HG02973 (cell line): ENCODE measurements around the gene PRRC2A.
A peak's percentile ranks its signal among the peaks of the same experiment; 100 is the strongest.

Source experiments
- ATAC-seq: cut with Tn5 transposase; IDR thresholded peaks from one replicate; pipeline ENCODE4 v1.9.1; 2021; ENCODE audit warnings: moderate library complexity; ENCODE audit not compliant: unreplicated experiment

The PRRC2A gene

DNA sequence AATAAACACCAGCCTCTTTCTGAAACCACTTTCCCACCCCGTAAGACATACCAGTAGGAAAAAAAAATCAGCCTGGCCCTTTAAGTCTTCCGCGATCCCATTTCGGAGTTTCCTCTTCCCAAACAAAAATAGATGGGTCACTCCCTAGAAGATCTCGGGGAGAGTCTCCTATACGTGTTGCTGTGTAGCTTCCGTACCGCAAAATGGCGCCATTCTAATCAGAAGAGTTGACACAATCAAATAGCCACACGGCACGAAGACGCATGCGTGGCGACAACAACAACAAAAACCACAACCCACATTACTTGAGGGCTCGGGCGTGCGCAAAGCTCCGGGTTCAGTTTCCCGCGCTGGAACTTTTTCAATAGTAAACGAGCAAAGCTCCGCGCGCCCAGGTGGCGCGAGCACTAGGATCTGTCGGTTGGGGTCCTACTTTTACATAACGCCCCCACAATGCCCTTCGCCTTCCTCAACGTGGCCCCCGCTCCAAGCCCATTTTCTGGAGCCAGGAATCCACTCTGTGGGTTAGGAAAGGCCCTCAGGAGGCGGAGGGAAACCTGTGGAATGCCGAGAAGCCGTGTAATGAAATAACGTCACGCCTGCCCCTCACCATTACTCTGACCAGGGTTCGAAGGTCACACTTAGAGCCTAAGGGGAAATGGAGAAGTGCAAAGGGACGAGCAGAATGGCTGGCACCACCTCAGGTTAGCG, 44.4 kb downstream of the PRRC2A start, which contains the start of gene GPANK1:
TSS of gene GPANK1 (minus strand) at position 208 of the 711 bp plus-strand sequence. CDS start 519 bp downstream, outside the sequence.
- ATAC-seq = peak; percentile 29

DNA sequence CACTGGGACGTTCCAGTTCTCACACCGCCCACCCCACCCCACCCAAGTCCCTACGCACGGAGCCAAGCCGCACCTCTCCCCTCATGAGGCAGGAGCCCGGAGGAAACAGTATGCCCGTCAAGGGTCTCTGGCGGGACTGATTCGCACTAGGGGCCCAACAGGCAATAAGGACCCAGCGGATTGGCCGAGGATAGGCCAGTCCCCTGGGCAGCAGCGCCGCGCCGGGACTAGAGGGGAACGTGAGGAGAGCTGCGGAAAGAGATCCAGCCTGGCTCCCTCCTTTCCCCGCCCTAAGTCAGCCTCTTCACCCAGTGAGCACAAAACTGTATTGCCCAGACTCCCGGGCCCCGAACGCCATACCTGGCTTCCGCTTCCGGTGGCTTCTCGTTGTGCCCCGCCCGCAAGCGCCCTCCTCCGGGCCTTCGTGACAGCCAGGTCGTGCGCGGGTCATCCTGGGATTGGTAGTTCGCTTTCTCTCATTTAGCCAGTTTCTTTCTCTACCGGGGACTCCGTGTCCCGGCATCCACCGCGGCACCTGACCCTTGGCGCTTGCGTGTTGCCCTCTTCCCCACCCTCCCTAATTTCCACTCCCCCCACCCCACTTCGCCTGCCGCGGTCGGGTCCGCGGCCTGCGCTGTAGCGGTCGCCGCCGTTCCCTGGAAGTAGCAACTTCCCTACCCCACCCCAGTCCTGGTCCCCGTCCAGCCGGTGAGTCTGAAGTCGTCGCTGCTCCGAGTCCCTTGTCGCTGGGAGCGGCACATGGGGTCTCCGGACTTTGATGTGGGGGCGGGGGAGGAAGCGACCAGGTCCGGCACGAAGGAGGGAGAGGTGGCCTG, 45.2 kb downstream of the PRRC2A start, which contains the start of gene CSNK2B:
TSS of gene CSNK2B (plus strand) at position 580 of the 836 bp plus-strand sequence. CDS start 752 bp downstream, outside the sequence.
- ATAC-seq = peak; percentile 73

DNA sequence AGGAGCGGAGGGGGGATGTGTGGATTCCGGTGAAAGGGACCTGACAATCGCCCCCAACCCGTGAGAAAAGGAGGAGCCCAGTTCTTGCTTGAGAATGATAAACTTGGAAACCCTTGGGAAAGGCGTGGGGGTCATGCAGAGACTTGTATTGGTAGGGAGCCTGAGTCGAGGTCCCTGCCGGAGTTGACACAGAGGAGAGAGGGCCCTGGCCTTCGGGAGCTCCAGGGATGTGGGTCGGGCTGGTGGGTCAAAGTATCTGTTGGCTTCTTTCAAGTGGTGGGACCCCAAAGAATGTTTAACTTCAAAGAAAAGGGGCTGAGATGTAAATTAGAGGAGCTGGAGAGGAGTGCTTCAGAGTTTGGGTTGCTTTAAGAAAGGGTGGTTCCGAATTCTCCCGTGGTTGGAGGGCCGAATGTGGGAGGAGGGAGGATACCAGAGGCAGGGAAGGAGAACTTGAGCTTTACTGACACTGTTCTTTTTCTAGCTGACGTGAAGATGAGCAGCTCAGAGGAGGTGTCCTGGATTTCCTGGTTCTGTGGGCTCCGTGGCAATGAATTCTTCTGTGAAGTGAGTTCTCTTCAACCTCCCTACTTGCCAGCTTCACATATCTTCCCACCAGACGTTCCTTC, 45.9 kb downstream of the PRRC2A start:
- ATAC-seq = no peak

DNA sequence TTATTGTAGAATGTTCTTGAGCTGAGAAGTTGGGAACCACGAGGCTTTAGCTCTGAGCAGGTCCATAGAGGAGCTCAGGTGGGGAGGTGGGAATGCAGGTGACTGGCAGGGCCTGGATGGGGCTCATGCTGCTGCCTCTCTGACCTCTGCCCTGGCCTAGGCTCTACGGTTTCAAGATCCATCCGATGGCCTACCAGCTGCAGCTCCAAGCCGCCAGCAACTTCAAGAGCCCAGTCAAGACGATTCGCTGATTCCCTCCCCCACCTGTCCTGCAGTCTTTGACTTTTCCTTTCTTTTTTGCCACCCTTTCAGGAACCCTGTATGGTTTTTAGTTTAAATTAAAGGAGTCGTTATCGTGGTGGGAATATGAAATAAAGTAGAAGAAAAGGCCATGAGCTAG, 49.2 kb downstream of the PRRC2A start, which contains the start of gene LY6G5B:
TSS of gene LY6G5B (plus strand) at position 301 of the 400 bp plus-strand sequence. CDS start 975 bp downstream, outside the sequence.
- ATAC-seq = no peak

DNA sequence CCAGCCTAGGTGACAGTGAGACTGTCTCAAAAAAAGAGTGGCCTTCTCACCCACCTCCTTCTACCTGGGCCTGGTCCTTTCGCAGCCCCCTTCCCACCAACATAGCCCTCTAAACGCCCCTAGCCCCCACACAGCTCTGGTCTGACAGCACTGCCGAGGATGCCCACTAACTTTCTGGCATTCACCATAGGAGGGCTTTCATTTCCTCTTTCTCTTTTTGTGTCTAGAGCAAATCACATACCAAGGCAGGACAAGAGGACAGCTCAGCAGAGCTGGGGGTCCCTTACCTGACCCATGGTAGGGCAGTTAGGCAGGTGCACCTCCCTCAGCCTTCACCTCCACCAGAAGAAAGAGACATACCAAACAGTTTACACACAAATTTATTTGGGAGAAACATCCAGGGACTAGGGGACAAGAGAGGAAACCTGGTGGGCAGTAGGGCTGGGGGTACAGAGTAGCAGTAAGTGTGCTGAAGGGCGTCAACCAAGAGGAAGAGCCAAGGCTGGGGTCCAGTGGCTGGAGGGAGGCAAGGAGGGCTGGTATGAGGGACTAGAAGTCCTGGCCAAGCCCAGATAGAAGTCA, 55.9 kb downstream of the PRRC2A start:
- no peak for ATAC-seq

DNA sequence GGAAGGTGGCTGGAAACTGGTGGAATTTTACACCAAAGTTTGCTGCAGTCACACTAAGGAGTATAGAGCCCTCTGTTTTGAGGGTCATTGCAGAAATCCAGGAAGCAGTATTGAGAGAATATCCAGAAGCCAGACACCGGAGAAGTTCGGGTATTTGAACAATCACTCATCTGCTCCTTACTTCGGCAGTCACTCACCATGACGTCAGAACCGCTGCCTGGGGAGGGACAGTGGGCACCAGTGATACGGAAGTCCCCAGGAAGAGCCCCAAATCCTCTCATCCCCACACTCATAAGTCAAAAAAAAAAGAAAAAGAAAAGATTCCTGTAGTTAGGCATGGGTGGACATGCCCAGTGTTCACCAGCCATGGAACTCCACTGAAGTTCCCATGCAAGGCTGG, 56.4 kb downstream of the PRRC2A start:
- no peak for ATAC-seq

DNA sequence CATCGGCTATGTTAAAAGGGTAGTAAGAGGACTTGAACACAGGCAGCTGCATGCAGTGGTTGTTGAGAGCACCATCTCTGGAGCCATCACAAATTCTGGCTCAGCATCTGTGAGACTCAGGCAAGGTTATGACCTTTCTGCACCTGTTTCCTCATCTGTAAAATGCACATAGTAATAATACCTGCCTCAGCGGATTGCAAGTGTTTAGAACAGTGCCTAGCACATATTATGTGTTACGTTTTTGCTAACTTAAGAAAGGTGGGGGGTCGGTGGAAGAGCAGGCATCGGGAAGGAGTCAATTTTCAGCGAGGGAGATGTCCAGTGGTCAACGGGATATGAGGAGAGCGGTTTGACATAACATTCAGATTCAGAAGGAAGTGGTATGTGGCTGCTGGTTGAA, 57.4 kb downstream of the PRRC2A start:
- no peak for ATAC-seq

DNA sequence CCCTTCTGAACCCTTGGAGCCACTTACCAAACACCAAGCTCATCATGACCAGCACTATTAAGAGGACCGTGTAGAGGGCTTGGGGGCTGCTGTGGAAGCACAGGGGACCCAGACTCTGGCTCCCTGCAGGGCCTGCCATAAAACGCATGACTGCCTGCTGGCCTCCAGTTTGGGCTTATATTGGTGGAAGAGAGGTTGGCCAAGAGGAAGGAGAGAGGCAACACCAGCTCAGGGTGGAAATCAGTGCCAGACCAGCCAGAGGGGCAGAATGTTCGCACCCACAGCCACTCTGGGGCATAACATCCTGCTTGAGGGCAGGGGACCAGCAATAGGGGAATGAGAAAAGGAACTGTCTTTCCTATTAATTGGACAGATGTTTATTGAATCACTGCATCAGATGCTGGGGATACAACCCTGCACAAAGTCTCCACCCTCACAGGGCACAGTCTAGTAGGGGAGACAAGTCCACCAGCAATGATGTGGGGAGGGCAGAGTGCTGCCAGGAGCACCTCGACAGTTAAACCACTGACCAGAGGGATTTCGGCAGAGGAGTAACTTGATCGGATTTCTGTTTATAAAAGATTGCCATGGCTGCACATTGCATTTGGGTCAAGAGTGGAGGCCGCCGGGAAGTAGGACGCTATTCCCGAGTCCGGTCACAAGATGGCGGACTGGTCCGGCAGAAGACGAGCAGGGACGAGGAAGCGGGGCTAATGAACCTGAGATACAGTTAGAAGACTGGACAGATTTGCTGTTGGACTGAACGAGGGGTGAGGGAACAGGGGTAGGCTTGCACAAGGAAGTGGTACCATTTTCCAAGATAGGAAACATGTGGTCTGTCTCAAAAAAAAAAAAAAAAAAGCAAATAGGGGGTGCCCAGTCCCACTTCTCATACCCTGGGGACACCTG, 60.0 kb downstream of the PRRC2A start, which contains the start of gene LY6G5C:
TSS of gene LY6G5C (minus strand) at position 842 of the 909 bp plus-strand sequence. CDS start at position 148, 694 bp downstream.
- no peak for ATAC-seq

DNA sequence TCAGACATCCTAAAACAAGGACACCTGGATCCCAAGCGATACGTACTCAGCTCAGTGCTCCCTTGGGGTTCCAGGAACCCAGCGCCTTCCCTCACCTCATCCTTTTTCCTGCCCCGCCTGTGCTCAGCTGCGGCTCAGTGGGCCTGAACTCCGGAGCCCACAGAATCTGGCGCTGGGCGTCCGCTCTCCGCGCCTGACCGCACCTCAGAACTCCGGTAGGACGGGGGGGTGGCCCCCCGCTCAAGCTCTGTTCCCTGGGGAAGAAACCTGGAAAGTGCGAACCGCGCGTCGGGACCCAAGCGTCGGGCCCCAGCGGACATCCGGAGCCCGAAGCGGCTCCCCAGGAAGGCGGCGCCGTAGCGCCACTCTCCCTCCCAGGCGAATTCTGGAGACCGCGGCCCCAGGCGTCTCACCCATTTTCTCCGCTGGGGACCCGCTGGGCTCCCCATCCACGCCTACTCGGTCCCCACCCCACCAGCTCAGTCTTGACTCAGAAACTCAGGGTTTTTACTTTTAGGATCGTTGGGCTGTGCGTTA, 60.7 kb downstream of the PRRC2A start:
- ATAC-seq = no peak

DNA sequence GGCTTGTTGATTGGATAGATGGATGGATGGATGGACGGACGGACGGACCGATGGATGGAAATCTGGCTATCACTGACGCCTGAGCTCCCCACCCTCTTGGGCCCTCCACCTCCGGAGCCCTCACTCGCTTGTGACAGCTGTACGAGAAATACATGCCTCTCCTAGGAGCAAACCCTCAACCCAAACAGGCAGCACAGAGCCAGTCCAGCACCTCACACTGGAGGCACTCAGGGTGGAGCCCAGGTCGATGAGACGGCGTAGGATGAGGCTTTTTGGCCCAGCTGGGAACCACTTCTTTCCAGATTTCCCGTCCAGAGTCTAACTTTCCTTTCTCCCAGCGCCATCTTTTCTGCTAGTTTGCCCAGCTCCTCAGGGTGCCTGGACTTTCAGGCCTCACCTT, 63.1 kb downstream of the PRRC2A start:
- ATAC-seq = no peak

DNA sequence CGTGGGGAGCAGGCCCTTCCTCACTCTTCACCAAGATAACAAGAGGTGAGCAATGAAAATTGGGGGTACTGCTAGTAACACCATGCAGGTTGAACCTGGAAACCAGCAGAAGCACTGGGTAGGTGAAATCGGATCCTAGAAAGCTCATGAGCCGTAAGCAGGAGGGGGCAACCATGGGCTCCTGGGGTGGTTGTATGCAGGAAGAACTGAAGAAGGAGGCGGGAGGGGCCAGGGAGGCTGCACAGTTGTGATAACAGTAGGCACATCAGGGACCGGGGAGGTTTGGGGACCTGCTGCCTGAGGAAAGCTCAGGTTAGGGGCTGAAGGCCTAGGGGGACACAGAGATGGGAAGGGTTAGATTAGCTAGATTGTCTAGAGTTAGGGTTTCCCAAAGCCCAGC, 66.0 kb downstream of the PRRC2A start:
- no peak for ATAC-seq

DNA sequence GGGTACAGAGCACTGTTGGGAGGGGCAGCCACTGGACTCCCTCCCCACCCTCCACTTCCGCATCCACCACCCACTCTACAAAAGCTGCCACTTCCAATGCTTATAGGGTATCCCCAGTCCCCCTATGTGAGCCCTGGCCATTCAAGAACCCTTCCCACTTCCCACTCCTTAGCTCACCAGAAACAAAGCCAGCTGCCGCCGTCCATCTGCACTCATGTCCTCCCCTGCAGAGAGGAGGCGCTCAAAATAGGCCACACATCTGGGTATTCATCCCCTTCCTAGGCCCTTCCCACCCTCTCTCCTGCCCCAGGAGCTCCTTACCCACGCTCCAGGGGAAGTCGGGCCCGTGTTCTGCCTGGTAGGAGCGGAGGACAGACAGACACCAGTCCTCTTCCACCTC, 66.8 kb downstream of the PRRC2A start:
- ATAC-seq = no peak
